SH-SY5Y (cell line): ENCODE data around the gene QRICH2.

Source experiments
- GATA2 ChIP-seq: IDR thresholded peaks from 2 replicates; pipeline ENCODE4 v1.6.1; 2011; ENCODE audit warnings: mild to moderate bottlenecking, low read depth, low read length
- GATA3 ChIP-seq: IDR thresholded peaks from 2 replicates; pipeline ENCODE4 v1.6.1; 2011; ENCODE audit warnings: low read depth, mild to moderate bottlenecking, low read length, moderate library complexity

- TF ChIP-seq GATA3 (no peak), GATA2 (no peak)
Observed at GRCh38 chr17:76357597-76358158, 49.6 kb upstream of the QRICH2 start.
